Stimulated activated CD8-positive, alpha-beta memory T cell treated with anti-CD3 and anti-CD28 coated beads, Interleukin-15, amount 100 ng/mL, for 24 hours (primary cell): Measurements from ENCODE around the gene SNX19.
"Not testable (repeated sequence)": the region's sequence is repeated elsewhere in the genome, so short reads cannot be mapped to it uniquely, and the experiment has no call there.

ENCODE experiments used
- DNase-seq: peaks from one replicate; pipeline ENCODE4 v3.0.0-alpha.2; 2020; ENCODE audit warnings: low read depth

SNX19 gene, protein sequence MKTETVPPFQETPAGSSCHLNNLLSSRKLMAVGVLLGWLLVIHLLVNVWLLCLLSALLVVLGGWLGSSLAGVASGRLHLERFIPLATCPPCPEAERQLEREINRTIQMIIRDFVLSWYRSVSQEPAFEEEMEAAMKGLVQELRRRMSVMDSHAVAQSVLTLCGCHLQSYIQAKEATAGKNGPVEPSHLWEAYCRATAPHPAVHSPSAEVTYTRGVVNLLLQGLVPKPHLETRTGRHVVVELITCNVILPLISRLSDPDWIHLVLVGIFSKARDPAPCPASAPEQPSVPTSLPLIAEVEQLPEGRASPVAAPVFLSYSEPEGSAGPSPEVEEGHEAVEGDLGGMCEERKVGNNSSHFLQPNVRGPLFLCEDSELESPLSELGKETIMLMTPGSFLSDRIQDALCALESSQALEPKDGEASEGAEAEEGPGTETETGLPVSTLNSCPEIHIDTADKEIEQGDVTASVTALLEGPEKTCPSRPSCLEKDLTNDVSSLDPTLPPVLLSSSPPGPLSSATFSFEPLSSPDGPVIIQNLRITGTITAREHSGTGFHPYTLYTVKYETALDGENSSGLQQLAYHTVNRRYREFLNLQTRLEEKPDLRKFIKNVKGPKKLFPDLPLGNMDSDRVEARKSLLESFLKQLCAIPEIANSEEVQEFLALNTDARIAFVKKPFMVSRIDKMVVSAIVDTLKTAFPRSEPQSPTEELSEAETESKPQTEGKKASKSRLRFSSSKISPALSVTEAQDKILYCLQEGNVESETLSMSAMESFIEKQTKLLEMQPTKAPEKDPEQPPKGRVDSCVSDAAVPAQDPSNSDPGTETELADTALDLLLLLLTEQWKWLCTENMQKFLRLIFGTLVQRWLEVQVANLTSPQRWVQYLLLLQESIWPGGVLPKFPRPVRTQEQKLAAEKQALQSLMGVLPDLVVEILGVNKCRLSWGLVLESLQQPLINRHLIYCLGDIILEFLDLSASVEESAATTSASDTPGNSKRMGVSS

DNA sequence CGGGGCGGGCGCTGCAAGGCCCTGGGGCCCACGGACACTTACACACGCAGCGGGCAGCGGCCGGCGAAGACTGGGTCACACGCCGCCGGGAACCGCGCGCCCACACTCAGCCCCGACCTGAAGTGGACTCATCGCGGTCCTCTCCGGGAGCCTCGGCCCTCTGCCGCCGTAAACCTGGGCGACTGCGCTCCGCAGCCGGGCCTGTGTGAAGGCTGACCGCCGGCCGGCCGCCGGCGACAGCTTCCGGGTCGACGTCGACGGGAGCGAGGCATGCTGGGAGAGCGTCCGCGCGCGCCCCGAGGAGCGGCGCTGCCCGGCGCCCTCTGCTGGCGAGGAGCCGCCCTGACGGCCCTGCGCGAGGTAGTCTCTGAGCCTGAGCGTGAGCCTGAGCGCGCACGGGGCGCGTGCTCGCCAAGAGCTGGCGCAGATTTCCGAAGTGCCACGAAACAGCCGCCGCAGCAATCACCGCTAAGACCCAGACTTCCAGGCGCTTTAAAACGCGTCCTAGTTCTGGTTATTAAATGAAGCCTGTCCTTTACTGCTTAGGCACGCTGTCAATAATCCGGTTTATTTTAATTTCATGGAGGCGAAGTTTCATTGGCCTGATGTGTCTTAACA lies at the start of gene SNX19:
Gene SNX19, minus strand, starts transcription at position 242 of the 618 bp plus-strand sequence. CDS start 540 bp downstream, outside the sequence.
- DNase-seq: peak; percentile 84

DNA sequence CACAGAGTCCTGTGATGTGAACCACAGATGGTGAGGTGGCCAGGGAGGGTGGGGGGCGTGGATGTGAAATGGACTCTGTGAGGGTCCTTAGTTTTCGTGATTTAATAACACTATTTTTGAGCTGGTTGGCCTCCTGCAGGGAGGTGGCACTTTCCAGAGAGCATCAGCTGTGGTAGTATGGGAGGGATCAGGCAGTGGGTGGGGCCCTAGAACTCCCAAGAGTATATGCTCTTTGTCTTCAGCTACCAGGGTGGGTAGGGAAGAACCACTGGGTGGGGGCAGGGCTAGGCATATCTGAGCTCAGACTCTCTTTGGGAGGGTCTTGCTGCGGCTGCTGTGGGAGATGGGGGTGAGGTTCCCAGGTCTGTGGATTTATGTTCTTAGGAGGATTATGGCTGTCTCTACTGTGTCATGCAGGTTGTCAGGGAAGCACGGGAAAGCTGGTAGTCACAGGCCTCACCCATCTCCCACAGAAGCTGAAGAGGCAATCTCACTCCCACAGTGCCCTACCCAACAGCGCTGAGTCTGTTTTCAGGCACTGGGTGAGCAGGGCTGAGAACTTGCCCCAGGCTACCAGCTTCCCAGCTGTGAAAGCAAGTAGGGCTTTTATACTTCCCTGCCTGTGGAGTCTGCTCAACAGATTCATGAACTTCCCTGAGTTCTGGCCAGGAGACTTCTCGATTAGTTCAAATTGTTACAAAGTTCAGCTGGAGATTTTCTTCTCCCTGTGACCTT lies 47.9 kb upstream of the SNX19 start:
- DNase-seq: no peak

DNA sequence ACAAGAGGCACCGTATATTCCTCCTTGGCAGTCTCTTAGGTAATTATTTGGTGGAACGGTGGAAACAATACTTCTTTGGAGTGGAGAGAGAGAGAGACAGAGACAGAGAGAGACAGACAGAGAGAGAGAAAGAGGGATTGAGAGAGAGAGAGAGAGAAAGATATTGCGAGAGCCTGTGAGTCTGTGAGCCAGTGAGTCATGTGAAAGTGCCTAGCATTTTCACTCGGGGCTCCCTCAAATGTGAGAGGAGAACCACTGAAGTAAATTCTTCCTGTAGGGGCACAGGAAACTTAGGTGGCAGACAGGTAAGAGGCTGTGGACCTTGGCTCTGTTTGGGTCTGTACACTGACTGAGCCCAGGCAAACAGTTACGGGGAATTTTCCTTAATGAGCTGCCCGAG lies 31.6 kb upstream of the SNX19 start:
- DNase-seq: no peak

DNA sequence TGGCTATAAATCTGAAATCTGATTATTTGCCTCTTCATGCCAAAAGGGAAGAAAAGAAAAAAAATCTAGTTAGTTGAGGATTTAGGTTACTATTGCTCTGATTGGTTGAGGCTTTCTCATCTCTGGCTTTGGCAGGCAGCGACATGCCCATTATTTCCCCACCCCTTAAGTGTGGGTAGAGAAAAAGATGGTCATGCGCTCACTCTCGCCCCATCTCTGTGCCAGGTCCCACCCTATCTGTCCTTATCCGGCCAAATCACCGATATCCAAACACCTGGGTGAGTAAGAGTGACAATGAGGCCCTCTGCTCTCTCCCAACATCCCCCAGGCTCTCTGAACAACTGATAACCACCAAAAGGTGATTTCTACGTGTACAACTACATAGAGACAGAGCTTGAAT lies 31.2 kb upstream of the SNX19 start:
- no peak for DNase-seq

DNA sequence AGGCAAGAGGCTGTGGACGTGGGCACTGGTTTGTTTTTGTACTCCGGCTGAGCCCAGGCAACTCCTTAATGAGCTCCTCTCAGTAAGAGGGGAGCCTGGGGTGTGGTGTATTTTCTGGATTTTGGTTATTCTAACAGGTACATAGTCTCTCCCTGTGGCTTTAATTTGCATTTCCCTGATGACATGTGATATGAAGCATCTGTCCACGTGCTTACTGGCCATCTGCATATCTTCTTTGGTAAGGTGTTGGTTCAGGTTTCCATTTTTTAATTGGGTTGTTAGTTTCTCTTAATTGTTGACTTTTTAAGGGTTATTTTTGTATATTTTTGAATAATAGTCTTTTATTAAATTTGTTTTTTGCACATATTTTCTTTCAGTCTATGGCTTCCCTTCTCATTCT lies 30.8 kb upstream of the SNX19 start:
- DNase-seq: no peak

DNA sequence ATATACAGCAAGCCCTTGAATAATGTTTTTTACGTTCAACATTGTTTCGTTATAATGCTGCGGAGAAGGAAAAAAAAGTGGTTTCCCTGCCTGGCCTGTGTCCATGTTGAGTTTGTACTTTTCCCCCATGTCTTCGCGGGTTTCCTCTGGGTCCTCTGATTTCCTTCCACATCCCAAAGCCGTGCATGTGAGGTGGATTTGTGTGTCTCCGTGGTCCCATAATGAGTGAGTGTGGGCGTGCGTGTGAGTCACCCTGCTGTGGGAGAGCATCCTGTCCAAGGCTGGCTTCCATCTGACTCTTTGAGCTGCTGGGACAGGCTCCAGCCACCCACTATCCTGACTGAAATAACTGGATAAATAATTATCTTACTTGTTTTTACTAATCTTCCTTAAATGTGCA lies 29.6 kb upstream of the SNX19 start:
- DNase-seq: no peak

DNA sequence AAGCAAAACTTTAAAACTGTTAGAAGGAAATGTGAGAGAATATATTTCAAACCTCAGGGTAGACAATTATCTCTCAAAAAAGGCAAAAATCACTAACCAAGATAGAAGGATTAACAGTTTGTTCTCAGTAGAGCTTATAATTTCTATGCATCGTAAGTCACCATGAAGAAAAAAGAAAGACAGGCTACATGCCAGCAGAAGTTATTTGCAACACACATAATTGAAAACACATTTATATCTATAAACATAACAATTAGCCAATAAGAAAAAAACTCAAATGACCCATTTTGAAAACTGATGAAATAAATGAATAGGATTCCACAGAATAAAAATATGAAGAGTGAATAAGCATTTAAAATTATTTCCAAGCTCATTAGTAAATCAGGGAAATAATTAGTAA lies 24.4 kb upstream of the SNX19 start:
- DNase-seq: no peak

DNA sequence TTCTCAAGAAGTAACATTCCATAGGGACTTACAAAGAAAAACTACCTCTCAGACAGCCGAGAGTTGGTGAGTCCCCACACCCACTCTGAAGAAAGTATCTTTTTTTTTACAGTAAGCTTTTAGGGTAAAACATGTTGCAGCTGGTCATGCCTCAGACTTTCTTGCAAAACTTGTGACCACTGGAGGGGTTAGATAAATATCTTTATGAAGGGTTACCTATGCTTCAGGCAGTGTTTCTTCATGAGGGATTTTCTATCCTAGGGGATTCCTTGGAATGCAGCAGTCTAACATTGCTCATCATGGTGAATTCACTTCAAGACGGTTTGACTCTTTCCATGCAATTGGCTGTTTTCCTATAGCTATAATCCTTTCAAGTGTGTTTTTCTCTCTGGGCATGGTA lies 20.8 kb upstream of the SNX19 start:
- no peak for DNase-seq

DNA sequence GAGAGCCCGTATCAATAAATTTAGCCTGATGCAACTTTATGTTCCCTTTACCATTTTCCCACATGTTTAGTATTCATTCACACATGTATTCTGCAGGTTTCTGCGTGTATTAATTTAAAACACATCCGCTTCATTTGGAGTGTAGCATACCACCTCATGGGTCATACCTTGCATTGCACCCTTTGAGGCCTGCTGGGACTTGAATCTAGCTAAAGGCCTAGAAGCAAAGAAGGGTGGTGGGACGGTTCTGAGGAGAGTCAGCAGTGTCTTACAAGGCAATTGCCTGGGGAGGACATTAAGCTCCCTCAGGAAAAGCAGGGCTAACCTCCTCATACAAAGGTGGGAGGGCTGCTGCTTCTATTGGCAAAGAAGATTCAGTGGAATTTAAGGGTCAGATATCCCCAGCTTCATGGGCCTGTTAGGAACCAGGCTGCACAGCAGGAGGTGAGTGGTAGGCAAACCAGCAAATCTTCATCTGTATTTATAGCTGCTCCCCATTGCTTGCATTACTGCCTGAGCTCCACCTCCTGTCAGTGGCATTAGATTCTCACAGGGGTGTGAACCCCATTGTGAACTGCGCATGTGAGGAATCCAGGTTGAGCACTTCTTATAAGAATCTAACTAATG lies 15.9 kb upstream of the SNX19 start:
- DNase-seq: no peak

DNA sequence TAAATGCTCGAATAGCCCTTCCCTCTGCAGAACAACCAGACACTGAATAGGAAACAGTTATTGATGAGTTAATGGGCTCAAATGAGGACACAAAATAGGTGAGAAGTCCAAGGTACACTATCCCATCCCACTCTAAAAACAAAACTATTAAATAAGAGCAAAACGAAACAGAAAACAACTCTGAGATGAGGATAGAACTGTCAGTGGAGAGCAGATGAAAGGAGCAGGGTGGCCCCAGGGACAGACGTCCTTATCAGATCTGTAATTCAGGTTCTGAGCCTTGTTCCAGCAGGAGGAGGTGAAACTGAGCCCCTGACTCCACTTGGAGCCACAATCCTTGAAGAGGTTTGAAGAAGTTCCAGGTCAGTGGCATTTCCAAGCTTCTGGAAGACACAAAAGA lies 8.5 kb upstream of the SNX19 start:
- DNase-seq: no peak

DNA sequence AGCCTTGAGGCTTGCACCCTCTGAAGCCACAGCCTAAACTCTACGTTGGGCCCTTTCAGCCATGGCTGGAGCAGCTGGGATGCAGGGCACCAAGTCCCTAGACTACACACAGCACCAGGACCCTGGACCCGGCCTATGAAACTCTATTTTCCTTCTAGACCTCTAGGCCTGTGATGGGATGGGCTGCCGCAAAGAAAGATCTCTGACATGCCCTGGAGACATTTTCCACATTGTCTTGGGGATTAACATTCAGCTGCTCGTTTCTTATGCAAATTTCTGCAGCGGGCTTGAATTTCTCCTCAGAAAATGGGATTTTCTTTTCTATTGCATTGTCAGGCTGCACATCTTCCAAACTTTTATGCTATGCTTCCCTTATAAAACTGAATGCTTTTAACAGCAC lies 4.3 kb upstream of the SNX19 start:
- not testable (repeated sequence) for DNase-seq

DNA sequence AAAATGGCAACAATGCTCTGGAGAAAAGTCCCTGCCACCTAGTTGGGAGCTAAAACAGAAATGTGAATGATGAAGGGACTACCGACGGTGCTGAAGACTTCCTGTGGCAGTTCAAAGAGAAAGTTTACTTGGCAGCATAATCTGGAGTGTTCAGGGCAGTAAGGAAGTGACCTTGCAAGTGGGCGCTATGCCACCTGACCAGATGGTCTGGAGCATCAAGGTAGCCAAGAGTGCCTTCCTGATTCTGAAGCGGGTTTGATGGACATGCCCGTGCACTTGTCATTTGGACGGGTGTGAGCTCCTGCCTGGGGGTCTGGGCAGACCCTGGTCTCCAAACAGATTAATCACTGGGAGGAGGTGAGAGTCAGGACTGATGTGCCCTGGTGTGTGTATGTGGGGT lies 1.8 kb upstream of the SNX19 start:
- no peak for DNase-seq

DNA sequence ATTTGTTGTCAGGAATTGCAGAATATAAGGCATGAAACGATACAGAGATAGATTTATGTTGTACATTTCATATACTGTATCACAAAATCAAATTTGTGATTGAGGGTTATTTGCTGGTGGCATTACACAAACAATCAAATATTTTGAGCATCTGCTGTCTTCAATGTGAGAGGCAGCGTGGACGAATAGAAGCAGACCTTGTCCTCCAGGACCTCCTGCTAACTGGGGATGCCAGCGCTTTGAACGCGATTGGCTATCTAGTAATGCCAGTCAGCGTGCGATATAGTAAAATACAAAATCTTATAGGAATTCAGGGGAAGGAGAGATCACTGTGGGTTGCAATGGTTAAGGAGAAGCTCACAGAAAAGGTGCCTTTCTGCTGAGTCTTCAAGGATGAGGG lies 631 bp upstream of the SNX19 start:
- DNase-seq: no peak

DNA sequence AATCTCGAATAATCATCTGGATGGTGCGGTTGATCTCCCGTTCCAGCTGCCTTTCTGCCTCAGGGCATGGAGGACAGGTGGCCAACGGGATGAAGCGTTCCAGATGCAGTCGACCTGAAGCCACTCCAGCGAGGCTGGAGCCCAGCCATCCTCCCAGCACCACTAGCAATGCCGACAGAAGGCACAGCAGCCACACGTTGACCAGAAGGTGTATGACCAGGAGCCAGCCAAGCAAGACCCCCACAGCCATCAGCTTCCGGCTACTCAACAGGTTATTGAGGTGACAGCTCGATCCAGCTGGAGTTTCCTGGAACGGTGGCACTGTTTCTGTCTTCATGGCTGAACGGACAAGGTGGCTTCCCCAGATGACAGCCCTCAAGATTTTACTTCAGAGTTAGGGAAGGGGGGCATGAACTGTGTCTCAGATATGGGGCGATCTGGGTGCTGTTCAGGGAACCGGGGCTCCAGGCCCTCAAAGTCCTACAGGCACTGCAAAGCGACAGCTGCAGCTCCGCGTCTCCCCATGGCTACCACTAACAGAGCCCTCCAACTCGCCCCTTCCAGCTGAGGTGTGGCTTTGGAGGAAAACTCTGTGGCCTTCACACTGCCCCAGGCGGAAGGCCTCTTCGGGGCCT lies 559 bp downstream of the SNX19 start:
- no peak for DNase-seq

DNA sequence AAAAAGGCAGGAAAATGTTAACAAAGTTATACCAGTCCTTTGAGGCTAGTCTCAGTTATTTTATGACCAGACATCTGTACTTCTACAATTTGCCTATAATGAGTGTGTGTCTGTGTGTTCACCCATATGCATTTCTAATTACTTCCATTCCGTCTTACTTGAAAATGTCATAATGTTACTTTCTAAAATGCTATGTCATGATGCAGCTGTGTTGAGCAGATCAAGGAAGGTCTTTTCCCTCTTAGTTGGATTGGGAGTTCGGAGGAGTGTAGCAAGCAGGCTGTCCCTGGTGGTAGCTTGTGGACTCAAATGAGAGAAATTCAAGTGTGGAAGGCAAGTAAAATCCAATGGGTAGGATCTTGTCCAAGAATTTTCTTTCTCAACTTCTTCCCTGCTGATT lies 3.0 kb downstream of the SNX19 start:
- no peak for DNase-seq

DNA sequence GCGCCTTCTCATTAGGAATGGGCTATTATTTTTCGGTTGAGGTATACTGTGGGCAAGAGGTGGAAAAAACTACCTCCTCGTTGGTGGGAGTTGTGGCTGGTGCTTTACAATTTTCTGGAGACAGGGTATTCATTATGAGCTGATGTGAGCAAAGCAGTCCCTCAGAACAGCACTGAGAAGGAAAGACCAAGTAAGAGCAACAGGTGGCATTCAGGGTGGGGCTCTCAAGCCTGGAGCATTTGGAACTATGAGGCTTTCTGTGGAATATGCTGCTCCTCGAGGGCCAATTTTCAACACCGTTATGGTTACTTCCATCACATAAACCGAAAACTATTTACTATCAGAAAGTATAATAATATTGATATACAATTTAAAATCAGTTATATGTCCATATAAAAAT lies 3.7 kb downstream of the SNX19 start:
- DNase-seq: no peak

DNA sequence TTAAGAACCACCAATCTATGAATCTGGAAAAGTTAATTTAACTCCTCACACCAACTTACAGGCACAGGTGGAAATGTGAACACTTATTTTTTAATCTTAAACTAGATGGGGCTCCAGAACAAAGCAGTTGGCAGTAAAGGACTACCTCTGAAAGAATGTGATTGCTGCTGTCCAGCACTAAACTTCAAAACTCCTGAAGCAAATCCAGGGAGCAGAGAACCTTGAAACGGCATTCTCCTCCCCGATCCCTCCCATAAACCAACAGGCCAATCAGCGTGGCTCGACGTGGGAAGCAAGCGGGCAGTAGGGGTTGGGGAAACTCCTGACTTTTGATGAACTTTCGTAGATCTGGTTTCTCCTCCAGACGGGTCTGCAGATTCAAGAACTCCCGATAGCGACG lies 5.0 kb downstream of the SNX19 start:
- no peak for DNase-seq

DNA sequence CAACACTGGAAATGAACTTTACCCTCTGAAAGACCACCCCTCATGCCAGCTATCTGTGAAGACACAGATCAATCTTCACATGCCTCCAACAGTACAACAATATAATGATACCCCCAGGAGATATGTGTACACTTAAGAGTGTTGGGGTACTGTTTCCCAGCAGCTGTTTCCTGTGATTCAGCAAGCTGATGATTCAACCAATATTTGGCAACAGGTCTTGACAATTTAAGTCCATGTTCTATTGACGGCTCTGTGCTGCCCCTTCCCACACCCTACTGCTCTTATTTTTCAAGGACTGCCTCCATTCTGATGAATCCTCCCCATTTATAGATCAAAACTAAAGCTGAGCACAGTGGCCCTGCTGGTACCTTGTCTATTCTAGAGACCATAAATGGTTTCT lies 6.6 kb downstream of the SNX19 start:
- no peak for DNase-seq

DNA sequence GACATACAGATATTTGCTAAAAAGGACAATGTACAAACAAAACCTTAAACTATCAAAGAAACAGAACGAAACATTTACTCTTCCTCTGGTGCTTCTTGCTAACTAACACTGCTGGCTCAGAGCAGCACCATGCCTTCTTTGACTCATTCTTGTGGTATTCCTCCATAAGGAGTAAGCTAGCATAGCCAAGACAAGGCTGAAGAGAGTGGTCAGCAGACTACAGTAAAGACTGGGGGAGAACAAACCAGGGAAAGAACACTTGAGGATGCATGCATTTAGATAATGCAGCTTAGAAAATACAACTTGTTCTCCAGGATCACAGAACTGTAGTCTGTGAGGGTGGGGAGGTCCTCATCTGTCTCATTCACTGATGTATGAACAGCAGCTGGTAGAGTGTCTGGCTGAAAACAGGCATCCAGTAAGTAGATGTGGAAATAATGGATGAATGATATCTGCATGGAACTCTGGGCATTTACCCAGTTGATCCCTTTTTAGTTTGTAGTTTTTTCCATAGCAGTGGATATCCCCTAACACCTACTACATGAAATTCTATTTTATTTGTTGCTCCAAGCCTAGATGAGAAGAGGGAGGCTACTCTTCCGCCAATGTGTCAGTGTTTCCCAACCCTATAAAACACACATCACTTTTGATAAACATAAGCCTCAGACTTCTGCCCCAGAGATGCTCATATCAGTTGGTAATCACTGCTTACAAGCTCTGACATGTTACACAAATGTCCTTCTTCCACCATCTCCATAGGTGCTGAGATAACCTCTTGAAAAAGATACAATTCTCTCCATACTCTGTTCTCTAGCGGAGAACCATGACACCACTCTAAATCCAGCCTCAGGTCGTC lies 7.3 kb downstream of the SNX19 start:
- no peak for DNase-seq

DNA sequence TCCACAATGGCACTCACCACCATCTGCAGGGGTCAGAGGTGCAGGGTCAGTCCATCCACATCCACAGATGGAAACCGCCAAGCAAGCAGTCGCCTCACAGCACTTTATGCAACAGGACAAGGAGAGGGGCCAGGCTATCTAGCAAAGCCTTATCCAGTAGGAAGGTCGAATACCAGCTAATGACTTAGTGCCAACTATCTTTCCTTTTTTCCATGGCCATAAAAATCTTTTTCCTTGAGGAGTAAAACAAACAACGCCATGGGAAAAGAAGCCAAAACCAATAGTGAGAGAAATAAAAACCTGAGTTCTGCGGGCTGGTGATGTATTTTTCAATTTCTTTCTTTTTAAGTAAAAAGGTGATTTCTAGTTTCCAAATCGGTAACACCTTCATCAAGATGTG lies 8.2 kb downstream of the SNX19 start:
- no peak for DNase-seq
